Left lung (tissue), 10 donors: ENCODE measurements around the gene GREB1. TPM values are rescaled to one million over a fixed set of nuclear protein-coding genes. Genes with fewer than 3 reads are reported as not detected.

ENCODE experiments used
- ATAC-seq: fragments of 200-7000 bp; cut with Tn5 transposase; one replicate; pipeline ENCODE4 v1.9.1; 2020; ENCODE audit warnings: moderate library complexity
- DNase-seq, 4 donors: peaks; one replicate each; pipeline ENCODE4 v3.0.0-alpha.2; 2013 to 2020
- H3K27ac ChIP-seq, 2 donors: fragments of 200-600 bp; sonication (generic) in 1 of 2; one replicate each; pipeline versions ENCODE4 v1.5.0 to v1.8.0; 2020 to 2021
- H3K27me3 ChIP-seq, 2 donors: fragments of 200-600 bp; sonication (generic) in 1 of 2; one replicate each; pipeline versions ENCODE4 v1.5.0 to v1.8.0; 2020 to 2021
- H3K36me3 ChIP-seq, 2 donors: fragments of 200-600 bp; sonication (generic) in 1 of 2; one replicate each; pipeline versions ENCODE4 v1.5.0 to v1.8.0; 2020 to 2021
- H3K4me1 ChIP-seq, 2 donors: fragments of 200-600 bp; one replicate each; pipeline ENCODE4 v1.8.0; 2021
- H3K4me3 ChIP-seq, 2 donors: fragments of 200-600 bp; sonication (generic) in 1 of 2; one replicate each; pipeline versions ENCODE4 v1.5.0 to v1.8.0; 2020 to 2021; ENCODE audit warnings: mild to moderate bottlenecking in 1 of 2
- H3K9me3 ChIP-seq, 2 donors: fragments of 200-600 bp; sonication (generic) in 1 of 2; one replicate each; pipeline versions ENCODE4 v1.5.0 to v1.8.0; 2020 to 2021
- CTCF ChIP-seq, 2 donors: fragments of 200-600 bp; sonication (generic) in 1 of 2; IDR thresholded peaks; one replicate each; pipeline versions ENCODE4 v1.5.0 to v1.8.0; 2021; ENCODE audit warnings: antibody characterized with exemption in 2 of 2
- intact Hi-C, 2 donors: fragments of 100-400 bp; cut with DNase I; formaldehyde crosslinking; loops; one replicate each; pipeline versions ENCODE4 v1.11.2 to v1.14.2; 2022
- microRNA-seq, 2 donors: library from miRNA; unstranded; fragments of <30 nt; microRNA quantifications; one replicate each; pipeline ENCODE4, GENCODE V29; 2019
- polyA plus RNA-seq, 6 donors: library from polyadenylated mRNA; unstranded; fragments of 120-200 nt; gene quantifications; one replicate each; pipeline ENCODE4 v1.2.1, GENCODE V29; 2013; ENCODE audit not compliant: insufficient read length in 6 of 6
- total RNA-seq, 2 donors: library from RNA; stranded (reverse); fragmentation: NEBNext Ultra II Directional; extraction: Animal tissue kit (Norgen Biotek cat#: 25700); gene quantifications; one replicate each; pipeline ENCODE4 v1.2.1, GENCODE V29; 2021
- donor health status: DM: no; HTN: yes; CAD: no.
- donor health status: DM: no; HTN: no; CAD: no.

GREB1 gene
- total and polyA plus RNA-seq, 8 donors: 1.6 to 19.1 (median 12.7) TPM

DNA sequence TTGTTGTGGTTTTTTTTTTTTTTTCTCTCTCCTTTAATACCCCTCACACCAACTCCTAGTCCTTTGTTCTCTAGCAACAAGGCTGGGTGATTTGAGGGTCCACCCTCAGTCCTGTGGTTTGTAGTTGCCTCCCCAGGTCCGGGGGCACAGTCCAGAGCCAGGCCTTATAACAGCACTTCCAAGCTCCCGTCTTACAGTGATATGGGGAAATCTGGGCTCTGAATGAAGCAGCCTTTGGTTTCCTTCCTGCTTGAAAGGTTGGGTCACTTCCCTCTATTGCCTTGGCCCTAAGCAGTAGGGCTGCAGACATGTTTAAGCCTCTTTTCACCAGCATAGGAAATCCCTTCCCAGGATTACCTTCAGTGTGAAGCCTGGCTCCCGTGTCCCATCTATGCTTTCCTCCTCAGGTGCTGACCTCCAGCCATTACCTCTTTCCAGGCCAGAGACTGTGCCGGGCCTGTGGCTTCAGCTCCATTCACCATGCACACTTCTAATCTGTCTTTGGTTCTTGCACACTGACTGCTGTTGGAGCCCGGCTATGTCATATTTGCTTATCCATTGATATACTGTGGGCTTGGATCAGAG lies 157.3 kb downstream of the GREB1 start:
- H3K4me1 ChIP-seq: peaks cover 0 to 26% of the 10 kb centered on the region in 2 donors
- TF ChIP-seq CTCF (IDR thresholded peaks at IDR 0.05): no peak
- no peaks in the 10 kb centered on the region for H3K9me3 ChIP-seq
- no peak overlapping the region for H3K4me3 ChIP-seq
- no peaks in the 10 kb centered on the region for H3K36me3 ChIP-seq
- no peaks in the 10 kb centered on the region for H3K27me3 ChIP-seq
- H3K27ac ChIP-seq: no peak overlapping the region
- intact Hi-C loops: loop anchor here in 1 of 2 donors (10.0 kb wide), 1 partner anchor 84 kb away; no protein-coding TSS in a partner anchor
- ATAC-seq (no peak), DNase-seq (no peak)

Small RNAs within 50 kb of the gene (microRNA-seq; reads per million reads assigned to microRNA genes)
- 0 reads per million in 2 donors for gene MIR4429

Other genes starting within 250 kb of the GREB1 start
- 10 to 100 TPM; 49.4 to 59.0 TPM for gene ROCK2, start 189.4 kb upstream of the GREB1 start, total RNA-seq
- gene ROCK2, start 189.4 kb upstream of the GREB1 start, polyA plus RNA-seq: 10 to 100 TPM; 50.7 to 61.5 (median 58.9) TPM
- 10 to 100 TPM in 1 of 2 donors, 1 to 10 TPM in 1; 8.7 to 15.4 TPM for gene E2F6, start 67.9 kb upstream of the GREB1 start, total RNA-seq
- gene E2F6, start 67.9 kb upstream of the GREB1 start, polyA plus RNA-seq: 10 to 100 TPM; 17.9 to 21.7 (median 18.3) TPM
- not detected for gene NTSR2, start 136.2 kb downstream of the GREB1 start, total RNA-seq
- not detected for gene NTSR2, start 136.2 kb downstream of the GREB1 start, polyA plus RNA-seq
- gene LPIN1, start 212.6 kb downstream of the GREB1 start, total RNA-seq: 10 to 100 TPM; 33.1 to 47.2 TPM
- 10 to 100 TPM; 16.4 to 24.2 (median 19.4) TPM for gene LPIN1, start 212.6 kb downstream of the GREB1 start, polyA plus RNA-seq